HG03064 (cell line): ENCODE results near the gene MPHOSPH9.
"Not testable (repeated sequence)": the region's sequence is repeated elsewhere in the genome, so short reads cannot be mapped to it uniquely, and the experiment has no call there.

ENCODE experiments used
- ATAC-seq: cut with Tn5 transposase; IDR thresholded peaks from one replicate; pipeline ENCODE4 v1.9.1; 2021; ENCODE audit warnings: low read depth; ENCODE audit not compliant: unreplicated experiment

MPHOSPH9 gene

GRCh38 chr12:123261196-123261595, 28.3 kb upstream of the MPHOSPH9 start:
- no peak for ATAC-seq

DNA sequence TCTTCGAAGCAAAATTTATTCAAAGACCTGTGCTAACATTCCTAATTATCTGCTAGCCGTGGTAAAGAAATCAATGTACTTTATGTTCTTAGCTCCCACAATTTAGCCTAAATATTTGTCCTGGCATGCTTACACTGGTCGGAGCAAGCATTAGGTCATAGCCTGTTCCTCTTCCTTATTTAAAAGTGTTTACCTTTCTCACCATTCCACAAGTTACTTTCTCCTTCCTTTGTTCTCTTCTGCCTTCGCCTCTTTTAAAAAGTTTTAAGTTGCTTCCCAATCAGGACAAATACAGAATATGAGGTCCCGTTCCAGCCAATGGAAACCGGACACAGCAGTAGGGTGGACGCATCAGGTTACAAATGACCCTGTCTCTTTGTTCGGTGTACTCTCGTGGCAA, 27.1 kb upstream of the MPHOSPH9 start:
- no peak for ATAC-seq

- ATAC-seq: no peak
Measured at GRCh38 chr12:123258593-123258992, 25.7 kb upstream of the MPHOSPH9 start.

DNA sequence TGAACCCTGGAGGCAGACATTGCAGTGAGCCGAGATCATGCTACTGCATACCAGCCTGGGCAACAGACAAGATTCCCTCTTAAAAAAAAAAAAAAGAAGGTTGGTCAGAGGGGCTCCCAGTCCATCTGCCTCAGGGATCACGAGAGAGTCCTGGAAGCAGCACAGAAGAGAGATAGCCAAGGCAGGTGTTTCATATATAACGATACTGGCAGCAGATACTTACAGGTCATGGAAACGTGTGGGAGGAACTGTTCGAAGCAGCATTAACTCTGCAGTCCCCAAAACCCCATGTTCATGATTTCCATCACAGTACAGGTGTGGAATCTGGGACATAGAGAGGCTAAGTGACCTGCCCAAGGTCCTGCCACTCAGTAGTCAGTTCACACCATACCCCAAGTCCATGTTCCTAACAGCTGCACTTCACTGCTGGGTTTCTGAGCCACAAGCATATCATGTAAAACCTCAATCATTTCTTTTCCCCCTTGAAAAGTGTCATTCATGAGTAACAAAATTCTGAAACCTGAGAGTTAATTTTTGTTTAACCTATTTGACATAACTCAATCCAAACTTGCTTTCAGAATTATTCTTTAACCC, 22.0 kb upstream of the MPHOSPH9 start:
- no peak for ATAC-seq

GRCh38 chr12:123253641-123254459, 20.9 kb upstream of the MPHOSPH9 start:
- no peak for ATAC-seq

DNA sequence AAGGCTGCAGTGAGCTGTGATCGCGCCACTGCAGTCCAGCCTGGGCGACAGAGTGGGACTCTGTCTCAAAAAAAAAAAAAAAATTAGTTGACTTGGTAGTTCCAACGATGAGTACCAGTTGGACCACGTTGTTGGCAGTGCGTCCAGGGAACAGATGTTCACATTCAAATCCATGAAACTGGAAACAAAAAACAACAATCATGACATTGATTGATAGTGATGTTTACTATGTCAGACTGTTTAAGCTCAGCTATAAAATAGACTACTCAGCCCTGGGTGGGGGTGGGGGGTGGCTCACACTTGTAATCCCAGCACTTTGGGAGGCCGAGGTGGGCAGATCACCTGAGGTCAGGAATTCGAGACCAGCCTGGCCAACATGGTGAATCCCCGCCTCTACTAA, 19.4 kb upstream of the MPHOSPH9 start:
- ATAC-seq: not testable (repeated sequence)

- no peak for ATAC-seq
Measured at GRCh38 chr12:123251403-123252076, 18.6 kb upstream of the MPHOSPH9 start.

DNA sequence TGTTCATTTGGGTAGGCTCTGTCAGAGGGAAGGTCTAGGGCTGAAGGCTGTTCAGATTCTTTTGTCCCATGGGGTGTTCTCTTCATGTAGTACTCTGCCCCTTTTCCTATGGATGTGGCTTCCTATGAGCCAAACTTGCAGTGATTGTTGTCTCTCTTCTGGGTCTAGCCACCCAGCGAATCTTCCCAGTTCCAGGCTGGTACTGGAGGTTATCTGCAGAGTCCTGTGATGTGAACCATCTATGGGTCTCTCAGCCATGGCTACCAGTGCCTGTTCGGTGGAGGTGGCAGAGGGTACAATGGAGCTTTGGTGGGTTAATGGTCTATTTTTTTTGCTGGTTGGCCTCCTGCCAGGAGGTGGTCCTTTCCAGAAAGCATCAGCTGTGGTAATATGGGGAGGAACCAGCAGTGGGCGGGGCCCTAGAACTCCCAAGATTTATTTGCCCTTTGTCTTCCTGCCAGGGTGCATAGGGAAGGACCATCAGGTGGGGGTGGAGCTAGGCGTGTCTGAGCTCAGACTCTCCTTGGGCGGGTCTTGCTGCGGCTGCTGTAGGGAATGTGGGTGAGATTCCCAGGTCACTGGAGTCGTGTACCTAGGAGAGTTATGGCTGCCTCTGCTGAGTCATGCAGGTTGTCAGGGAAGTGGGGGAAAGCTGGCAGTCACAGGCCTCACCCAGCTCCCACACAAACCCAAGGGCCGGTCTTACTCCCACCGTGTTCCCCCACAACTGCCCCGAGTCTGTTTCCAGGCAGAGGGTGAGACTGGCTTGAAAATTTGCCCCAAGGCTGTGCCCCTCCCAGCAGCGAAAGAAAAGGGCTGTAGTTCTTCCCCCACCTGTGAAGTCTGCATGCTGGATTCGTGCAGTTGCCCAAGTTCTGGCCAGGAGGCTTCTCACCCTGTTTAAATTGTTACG, 17.8 kb upstream of the MPHOSPH9 start:
- no peak for ATAC-seq

GRCh38 chr12:123248996-123249741, 16.2 kb upstream of the MPHOSPH9 start:
- ATAC-seq: not testable (repeated sequence)

GRCh38 chr12:123248129-123248528, 15.2 kb upstream of the MPHOSPH9 start:
- ATAC-seq: not testable (repeated sequence)

DNA sequence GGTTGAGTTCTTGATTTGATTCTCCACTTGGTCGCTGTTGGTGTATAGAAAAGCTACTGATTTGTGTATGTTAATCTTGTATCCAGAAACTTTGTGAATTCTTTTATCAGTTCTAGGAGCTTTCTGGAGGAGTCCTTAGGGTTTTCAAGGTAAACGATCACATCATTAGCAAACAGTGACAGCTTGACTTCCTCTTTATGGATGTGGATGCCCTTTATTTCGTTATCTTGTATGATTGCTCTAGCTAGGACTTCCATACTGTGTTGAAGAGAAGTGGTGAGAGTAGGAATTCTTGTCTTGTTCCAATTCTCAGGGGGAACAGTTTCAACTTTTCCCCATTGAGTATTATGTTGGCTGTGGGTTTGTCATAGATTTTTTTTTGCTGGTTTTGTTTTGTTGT, 12.7 kb upstream of the MPHOSPH9 start:
- no peak for ATAC-seq

DNA sequence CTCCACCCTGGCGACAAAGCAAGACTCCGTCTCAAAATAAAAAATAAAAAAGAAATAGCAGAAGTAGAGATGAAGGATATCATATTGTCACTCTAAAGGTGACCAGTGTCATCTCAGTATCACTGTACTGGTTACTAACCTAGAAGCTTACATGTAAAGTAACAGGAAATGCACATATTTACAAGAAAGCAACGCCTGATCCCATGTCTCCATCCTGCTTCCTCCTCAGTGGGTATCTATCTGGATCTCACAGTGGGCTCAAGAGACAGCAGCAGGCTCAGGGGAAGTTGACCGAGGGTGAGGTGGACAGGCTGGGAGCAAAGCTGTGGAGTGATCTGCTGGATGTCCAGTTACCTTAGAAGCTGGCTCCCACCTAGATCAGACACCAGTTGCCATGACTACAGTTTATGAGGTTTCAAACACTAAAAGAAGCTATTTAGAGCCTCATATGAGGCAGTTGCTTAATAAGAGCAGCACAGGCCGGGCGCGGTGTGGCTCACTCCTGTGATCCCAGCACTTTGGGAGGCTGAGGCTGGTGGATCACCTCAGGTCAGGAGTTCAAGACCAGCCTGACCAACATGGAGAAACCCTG, 10.8 kb upstream of the MPHOSPH9 start:
- no peak for ATAC-seq

DNA sequence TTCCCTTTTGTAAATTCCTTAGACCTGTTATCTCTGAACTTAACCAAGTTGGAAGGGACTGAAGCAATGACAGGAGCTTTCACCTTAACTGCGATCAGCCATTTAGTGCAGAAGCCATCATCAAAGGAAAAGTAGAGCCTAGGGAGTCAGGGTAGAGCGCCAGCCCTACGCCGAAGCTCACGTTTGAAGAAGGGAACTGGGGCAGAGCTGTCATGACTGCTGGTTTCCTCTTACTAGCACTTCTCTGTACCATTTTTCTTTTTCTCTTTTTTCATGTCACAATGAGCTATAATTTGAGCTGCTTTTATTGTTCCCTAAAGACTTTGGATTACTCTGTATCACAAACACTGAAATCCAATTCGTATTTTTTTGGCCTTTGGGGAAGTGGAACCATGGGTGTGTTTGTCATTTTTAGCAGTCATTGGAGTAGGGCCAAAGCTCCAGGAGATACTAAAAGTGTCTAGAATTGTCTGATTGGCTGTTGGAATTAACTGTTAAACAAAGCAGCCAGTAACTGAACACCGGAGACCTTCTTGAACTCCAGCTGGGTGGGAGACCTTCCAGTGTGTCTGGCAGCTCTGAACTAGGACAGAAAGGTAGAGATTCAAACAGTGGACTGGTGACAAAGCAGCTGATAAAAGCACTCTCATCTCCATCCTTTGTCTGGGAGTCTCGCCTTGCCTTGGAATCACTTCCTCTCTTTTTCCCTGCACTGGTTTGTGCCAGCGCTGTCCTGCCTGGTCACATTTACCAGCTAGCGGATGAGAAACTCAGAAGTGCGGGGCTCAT, 9.4 kb upstream of the MPHOSPH9 start:
- no peak for ATAC-seq

DNA sequence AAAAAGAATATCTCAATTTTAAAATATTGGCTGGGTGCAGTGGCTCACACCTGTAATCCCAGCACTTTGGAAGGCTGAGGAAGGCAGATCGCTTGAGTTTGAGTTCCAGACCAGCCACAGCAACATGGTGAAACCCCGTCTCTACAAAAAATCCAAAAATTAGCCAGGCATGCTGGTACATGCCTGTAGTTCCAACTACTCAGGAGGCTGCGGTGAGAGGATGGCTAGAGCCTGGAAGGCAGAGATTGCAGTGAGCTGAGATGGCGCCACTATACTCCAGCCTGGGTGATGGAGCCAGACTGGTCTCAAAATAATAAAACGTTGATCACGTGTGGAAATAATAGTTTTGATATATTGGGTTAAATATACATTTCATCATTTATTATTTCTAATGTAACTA, 6.0 kb upstream of the MPHOSPH9 start:
- no peak for ATAC-seq

DNA sequence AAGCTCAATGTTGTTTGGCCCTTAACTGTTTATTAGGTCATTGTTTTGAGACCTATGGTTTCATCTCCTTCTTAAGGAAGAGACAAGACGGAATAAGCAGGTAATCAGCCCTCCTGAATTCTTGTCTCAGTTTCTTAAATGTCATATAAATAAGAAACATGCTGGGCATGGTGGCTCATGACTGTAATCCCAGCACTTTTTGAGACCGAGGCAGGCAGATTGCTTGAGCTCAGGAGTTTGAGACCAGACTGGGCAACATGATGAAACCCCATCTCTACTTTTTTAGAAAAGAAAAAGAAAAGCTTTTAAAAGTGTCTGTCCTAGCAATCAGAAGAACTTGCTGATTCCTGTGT, 5.4 kb upstream of the MPHOSPH9 start:
- ATAC-seq: no peak

DNA sequence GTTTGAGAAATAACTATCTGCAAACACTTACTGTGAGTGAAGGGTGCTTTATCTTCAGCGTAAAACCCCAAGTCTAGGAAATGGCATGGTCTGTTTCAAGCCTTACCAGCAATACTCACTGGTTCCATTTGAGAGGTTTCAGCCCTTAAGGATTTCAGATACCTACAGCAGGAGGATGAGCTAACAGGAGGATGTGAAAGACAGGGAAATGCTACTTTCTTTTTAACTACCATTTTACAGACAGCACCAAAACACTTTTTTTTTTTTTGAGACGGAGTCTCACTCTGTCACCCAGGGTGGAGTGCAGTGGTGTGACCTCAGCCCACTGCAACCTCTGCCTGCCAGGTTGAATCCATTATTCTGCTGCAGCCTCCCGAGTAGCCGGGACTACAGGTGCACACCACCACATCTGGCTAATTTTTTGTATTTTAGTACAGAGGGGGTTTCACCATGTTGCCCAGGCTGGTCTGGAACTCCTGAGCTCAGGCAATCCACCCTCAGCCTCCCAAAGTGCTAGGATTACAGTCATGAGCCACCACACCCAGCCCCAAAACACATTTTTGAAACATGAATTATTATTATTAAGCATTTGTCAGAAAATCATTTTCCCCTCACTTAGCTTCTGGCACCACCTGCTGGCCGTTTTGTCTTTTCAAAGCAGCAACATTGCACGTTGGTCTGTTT, 4.8 kb upstream of the MPHOSPH9 start:
- ATAC-seq: no peak

DNA sequence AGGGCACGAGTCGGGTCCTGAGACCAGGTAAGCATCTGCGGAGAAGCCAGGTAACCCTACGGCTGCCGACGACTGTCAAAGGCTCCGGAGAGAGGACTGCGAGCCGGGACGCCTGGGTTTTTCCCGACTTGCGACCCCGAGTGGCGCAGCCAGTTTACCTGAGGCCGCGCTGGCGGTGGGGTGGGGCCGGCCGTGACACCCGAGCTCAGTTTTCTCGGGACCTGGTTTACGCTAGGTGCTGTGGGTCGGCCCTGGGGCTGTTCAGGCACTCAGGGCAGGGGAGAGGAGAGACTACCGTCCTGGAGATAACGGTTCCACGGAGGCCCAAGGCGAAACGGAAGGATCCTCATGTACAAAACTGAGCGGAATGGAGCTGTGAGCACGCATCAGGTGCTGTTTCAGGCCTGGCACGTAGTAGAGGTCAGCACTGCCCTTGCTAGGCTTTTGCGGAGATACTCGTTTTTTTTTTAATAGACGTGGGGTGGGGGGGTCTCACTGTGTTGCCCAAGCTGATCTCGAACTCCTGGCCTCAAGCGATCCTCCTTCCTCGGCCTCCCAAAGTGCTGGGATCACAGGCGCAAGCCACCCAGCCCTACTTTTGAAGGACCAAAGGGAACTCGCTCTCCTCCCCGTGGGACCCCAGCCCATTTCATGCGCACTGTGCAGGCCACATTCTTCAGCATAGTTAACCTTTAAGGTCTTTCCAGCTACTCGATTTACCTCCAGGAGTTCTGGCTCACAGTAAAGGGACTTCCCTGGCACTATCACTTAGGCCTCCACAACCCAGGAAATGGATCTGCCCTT, 766 bp upstream of the MPHOSPH9 start:
- ATAC-seq: peak; percentile 6

DNA sequence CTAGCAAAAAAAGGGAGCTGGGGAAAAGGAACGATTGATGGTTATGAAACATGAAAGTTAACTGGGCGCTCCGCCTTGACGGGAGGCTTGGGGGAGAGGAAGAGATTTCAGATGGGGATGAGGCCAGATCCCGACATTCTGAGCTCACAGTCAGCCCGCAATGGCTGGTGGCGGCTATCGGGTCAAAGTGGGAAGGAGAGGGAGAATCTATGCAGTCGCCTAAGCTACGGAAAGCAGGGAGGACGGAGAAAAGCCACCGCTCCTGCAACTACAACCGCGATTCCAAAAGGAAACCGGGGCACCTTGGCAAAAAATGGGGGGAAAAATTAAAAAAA, 502 bp downstream of the MPHOSPH9 start:
- no peak for ATAC-seq
